HepG2 (cell line): ENCODE results near the gene HRC. TPM values are rescaled to one million over a fixed set of nuclear protein-coding genes. Genes with fewer than 3 reads are reported as not detected.

ENCODE experiments used
- GABPB1 ChIP-seq: IDR thresholded peaks from 2 replicates; pipeline ENCODE4 v1.6.1; 2016; ENCODE audit warnings: mild to moderate bottlenecking, missing genetic modification reagents, moderate library complexity, missing compliant biosample characterization
- HNF4A ChIP-seq: sonication (generic); formaldehyde crosslinking; IDR thresholded peaks from 2 replicates; pipeline ENCODE4 v1.4.0; 2020; ENCODE audit warnings: missing genetic modification reagents
- HNRNPL ChIP-seq: fragments of 200-400 bp; formaldehyde crosslinking; IDR thresholded peaks from 2 replicates; pipeline ENCODE4 v1.6.1; 2017; ENCODE audit warnings: mild to moderate bottlenecking, low read depth, low read length
- PRDM10 ChIP-seq: sonication (generic); formaldehyde crosslinking; IDR thresholded peaks from 2 replicates; pipeline ENCODE4 v1.4.0; 2020; ENCODE audit warnings: low read depth, missing genetic modification reagents
- TCF12 ChIP-seq, 2 experiments: fragments of 450-650 bp in 1 of 2; sonication (generic) in 1 of 2; formaldehyde crosslinking in 1 of 2; IDR thresholded peaks; 2 replicates each; pipeline versions ENCODE4 v1.6.1 to v1.8.0; 2017 to 2022; ENCODE audit warnings: antibody characterized with exemption in 1 of 2, mild to moderate bottlenecking in 1 of 2, missing genetic modification reagents in 1 of 2, moderate library complexity in 1 of 2
- TFDP1 ChIP-seq: IDR thresholded peaks from 2 replicates; pipeline ENCODE4 v1.6.1; 2016; ENCODE audit warnings: missing compliant biosample characterization, missing genetic modification reagents, borderline replicate concordance
- THRA ChIP-seq: sonication (generic); formaldehyde crosslinking; IDR thresholded peaks from 2 replicates; pipeline ENCODE4 v1.4.0; 2020; ENCODE audit warnings: missing genetic modification reagents, borderline replicate concordance
- UBTF ChIP-seq: sonication (generic); formaldehyde crosslinking; IDR thresholded peaks from 2 replicates; pipeline ENCODE4 v1.4.0; 2020; ENCODE audit warnings: mild to moderate bottlenecking, missing genetic modification reagents
- YY1 ChIP-seq: IDR thresholded peaks from 2 replicates; pipeline ENCODE4 v1.6.1; 2011; ENCODE audit warnings: low read length, low read depth, moderate library complexity, mild to moderate bottlenecking; ENCODE audit not compliant: insufficient read depth, insufficient replicate concordance
- ZBTB37 ChIP-seq: sonication (generic); formaldehyde crosslinking; IDR thresholded peaks from 2 replicates; pipeline ENCODE4 v1.4.0; 2020; ENCODE audit warnings: mild to moderate bottlenecking, missing genetic modification reagents
- ZBTB7B ChIP-seq: sonication (generic); formaldehyde crosslinking; IDR thresholded peaks from 2 replicates; pipeline ENCODE4 v1.4.0; 2020; ENCODE audit warnings: missing genetic modification reagents
- ZMAT3 ChIP-seq: sonication (generic); formaldehyde crosslinking; conservative IDR thresholded peaks from 2 replicates; pipeline ENCODE4 v1.7.0; 2021; ENCODE audit warnings: missing genetic modification reagents
- ZNF574 ChIP-seq: sonication (generic); formaldehyde crosslinking; IDR thresholded peaks from 2 replicates; pipeline ENCODE4 v1.4.0; 2020; ENCODE audit warnings: missing genetic modification reagents
- ZNF589 ChIP-seq: sonication (generic); formaldehyde crosslinking; conservative IDR thresholded peaks from 2 replicates; pipeline ENCODE4 v1.8.0; 2022; ENCODE audit warnings: mild to moderate bottlenecking, moderate library complexity, missing genetic modification reagents
- polyA plus RNA-seq, 8 experiments: library from polyadenylated mRNA; depleted of rRNA in 3 of 8; stranded (reverse) in 7 of 8; unstranded in 1 of 8; fragments of >200 nt; fragmentation: Illumina TruSeq in 4 of 8; extraction: Trizol in 4 of 8; gene quantifications; 2 replicates each; pipeline versions ENCODE4 v1.2.1 to v1.2.3, GENCODE V29; 2011 to 2016; ENCODE audit warnings: low read depth in 4 of 8, missing spikeins in 1 of 8, mixed read lengths in 1 of 8; ENCODE audit not compliant: insufficient read depth in 1 of 8
- total RNA-seq, 5 experiments: library from RNA; depleted of rRNA; stranded (reverse); fragments of >200 nt; fragmentation: Illumina TruSeq; extraction: Trizol; gene quantifications; 2 replicates each; pipeline ENCODE4 v1.2.3, GENCODE V29; 2016; ENCODE audit warnings: low read depth in 1 of 5

HRC gene
- total and polyA plus RNA-seq, 2 of the 13 experiments (the other 11 are each of a cell fraction or from before 2014, with no cell fraction given) = 3.6 to 15.4 TPM

- peak; percentile 54; the same call in 1 of the 2 replicates for TF ChIP-seq ZBTB7B (CRISPR knock-in tag)
- TF ChIP-seq ZNF574 (CRISPR knock-in tag) = peak; percentile 30; the same call in 1 of the 2 replicates
- TF ChIP-seq ZMAT3 = peak; percentile 67; the same call in 1 of the 2 replicates
- TF ChIP-seq ZNF589 = no peak
- peak; percentile 75; the same call in 1 of the 2 replicates for TF ChIP-seq TFDP1 (CRISPR knock-in tag)
- TF ChIP-seq TCF12 (IDR thresholded peaks at IDR 0.05) = no peak
- TF ChIP-seq TCF12 (CRISPR knock-in tag; IDR thresholded peaks at IDR 0.05) = no peak
- peak; percentile 59 for TF ChIP-seq GABPB1
- TF ChIP-seq HNRNPL = no peak
- TF ChIP-seq ZBTB37 (CRISPR knock-in tag) = 0 out of 2 replicates have a peak, but pooled peaks have one; percentile 11
- peak; percentile 54; the same call in 1 of the 2 replicates for TF ChIP-seq HNF4A (CRISPR knock-in tag)
- TF ChIP-seq THRA = no peak
- TF ChIP-seq PRDM10 (CRISPR knock-in tag) = peak; percentile 76; the same call in 1 of the 2 replicates
- TF ChIP-seq YY1 = peak; percentile 17
- peak; percentile 52 for TF ChIP-seq UBTF
Measured at GRCh38 chr19:49125025-49125731, 30.0 kb downstream of the HRC start (continued).
